SK-N-SH treated with all-trans-retinoic acid at 6 μM for 48 hours (cell line): ENCODE data around the gene RNF167.

Experiments used
- ATAC-seq: fragments of 200-7000 bp; cut with Tn5 transposase; 3 replicates; pipeline ENCODE4 v1.9.1; 2020; ENCODE audit warnings: mild to moderate bottlenecking, moderate library complexity
- ARNTL ChIP-seq: fragments of 450-650 bp; formaldehyde crosslinking; IDR thresholded peaks from 2 replicates; pipeline ENCODE4 v1.5.0; 2020; ENCODE audit warnings: low read depth, mild to moderate bottlenecking, moderate library complexity, borderline replicate concordance
- BACH2 ChIP-seq: fragments of 250-450 bp; sonication (Bioruptor Pico); IDR thresholded peaks from 2 replicates; pipeline ENCODE4 v1.9.0; 2021; ENCODE audit warnings: mild to moderate bottlenecking, borderline replicate concordance
- CSDC2 ChIP-seq: fragments of 250-450 bp; sonication (Bioruptor Pico); IDR thresholded peaks from 2 replicates; pipeline ENCODE4 v1.5.0; 2020; ENCODE audit warnings: mild to moderate bottlenecking, moderate library complexity
- ESRRG ChIP-seq: fragments of 250-450 bp; sonication (Bioruptor Pico); IDR thresholded peaks from 2 replicates; pipeline ENCODE4 v1.6.1; 2021; ENCODE audit warnings: mild to moderate bottlenecking
- GLIS3 ChIP-seq: fragments of 250-450 bp; sonication (Bioruptor Pico); IDR thresholded peaks from 2 replicates; pipeline ENCODE4 v1.5.0; 2020; ENCODE audit warnings: mild to moderate bottlenecking, moderate library complexity
- ISL1 ChIP-seq: fragments of 250-450 bp; sonication (Bioruptor Pico); IDR thresholded peaks from 2 replicates; pipeline ENCODE4 v2.1.2; 2022; ENCODE audit warnings: mild to moderate bottlenecking, moderate library complexity
- OSR1 ChIP-seq: fragments of 250-450 bp; sonication (Bioruptor Pico); IDR thresholded peaks from 2 replicates; pipeline ENCODE4 v1.8.0; 2022; ENCODE audit warnings: moderate library complexity, mild to moderate bottlenecking, inconsistent platforms
- PATZ1 ChIP-seq: fragments of 250-450 bp; sonication (Bioruptor Pico); IDR thresholded peaks from 2 replicates; pipeline ENCODE4 v1.8.0; 2020; ENCODE audit warnings: mild to moderate bottlenecking, moderate library complexity, borderline replicate concordance
- POU6F1 ChIP-seq: fragments of 250-450 bp; sonication (Bioruptor Pico); IDR thresholded peaks from 2 replicates; pipeline ENCODE4 v1.8.0; 2021; ENCODE audit warnings: low read depth, mild to moderate bottlenecking, moderate library complexity, borderline replicate concordance
- RARB ChIP-seq: fragments of 250-450 bp; sonication (Bioruptor Pico); IDR thresholded peaks from 2 replicates; pipeline ENCODE4 v1.8.0; 2021; ENCODE audit warnings: mild to moderate bottlenecking, moderate library complexity
- SNAI2 ChIP-seq: fragments of 250-450 bp; sonication (Bioruptor Pico); IDR thresholded peaks from 2 replicates; pipeline ENCODE4 v1.5.0; 2020; ENCODE audit warnings: mild to moderate bottlenecking, moderate library complexity
- TCF4 ChIP-seq: fragments of 250-450 bp; sonication (Bioruptor Pico); IDR thresholded peaks from 2 replicates; pipeline ENCODE4 v1.8.0; 2021; ENCODE audit warnings: mild to moderate bottlenecking, moderate library complexity, borderline replicate concordance
- TOX ChIP-seq: fragments of 250-450 bp; sonication (Bioruptor Pico); IDR thresholded peaks from 2 replicates; pipeline ENCODE4 v1.8.0; 2021; ENCODE audit warnings: mild to moderate bottlenecking, moderate library complexity, borderline replicate concordance
- ZC3H10 ChIP-seq: fragments of 250-450 bp; sonication (Bioruptor Pico); IDR thresholded peaks from 2 replicates; pipeline ENCODE4 v1.5.1; 2021; ENCODE audit warnings: mild to moderate bottlenecking, moderate library complexity
- ZFP3 ChIP-seq: fragments of 250-450 bp; sonication (Bioruptor Pico); IDR thresholded peaks from 2 replicates; pipeline ENCODE4 v1.5.0; 2020; ENCODE audit warnings: mild to moderate bottlenecking, moderate library complexity
- ZFP30 ChIP-seq: fragments of 450-650 bp; formaldehyde crosslinking; IDR thresholded peaks from 2 replicates; pipeline ENCODE4 v1.5.0; 2022; ENCODE audit warnings: mild to moderate bottlenecking, moderate library complexity
- ZNF565 ChIP-seq: fragments of 450-650 bp; formaldehyde crosslinking; conservative IDR thresholded peaks from 2 replicates; pipeline ENCODE4 v1.5.0; 2020; ENCODE audit warnings: low read depth, mild to moderate bottlenecking, moderate library complexity
- ZNF70 ChIP-seq: fragments of 450-650 bp; formaldehyde crosslinking; IDR thresholded peaks from 2 replicates; pipeline ENCODE4 v1.5.0; 2020; ENCODE audit warnings: mild to moderate bottlenecking, moderate library complexity
- ZNF8 ChIP-seq: fragments of 450-650 bp; formaldehyde crosslinking; IDR thresholded peaks from 2 replicates; pipeline ENCODE4 v1.5.0; 2020; ENCODE audit warnings: mild to moderate bottlenecking, moderate library complexity
- TF ChIP-seq, protein P1 (sequence below): fragments of 250-450 bp; sonication (Bioruptor Pico); IDR thresholded peaks from 2 replicates; pipeline ENCODE4 v1.5.0; 2020; ENCODE audit warnings: mild to moderate bottlenecking, moderate library complexity
- TF ChIP-seq, protein P2 (sequence below): fragments of 250-450 bp; sonication (Bioruptor Pico); IDR thresholded peaks from 2 replicates; pipeline ENCODE4 v1.5.1; 2021; ENCODE audit warnings: mild to moderate bottlenecking, moderate library complexity
- TF ChIP-seq, protein P3 (sequence below): fragments of 250-450 bp; sonication (Bioruptor Pico); IDR thresholded peaks from 2 replicates; pipeline ENCODE4 v1.5.1; 2020; ENCODE audit warnings: low read depth, mild to moderate bottlenecking, moderate library complexity

RNF167 gene

DNA sequence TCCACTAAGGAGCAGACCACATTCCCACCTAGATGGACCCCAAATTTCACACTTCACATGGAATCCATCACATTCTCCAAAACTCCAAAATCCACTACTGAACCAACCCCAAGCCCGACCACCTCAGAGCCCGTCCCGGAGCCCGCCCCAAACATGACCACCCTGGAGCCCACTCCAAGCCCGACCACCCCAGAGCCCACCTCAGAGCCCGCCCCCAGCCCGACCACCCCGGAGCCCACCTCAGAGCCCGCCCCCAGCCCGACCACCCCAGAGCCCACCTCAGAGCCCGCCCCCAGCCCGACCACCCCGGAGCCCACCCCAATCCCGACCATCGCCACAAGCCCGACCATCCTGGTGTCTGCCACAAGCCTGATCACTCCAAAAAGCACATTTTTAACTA, 6.4 kb upstream of the RNF167 start:
- no peak; the same call in 1 of the 3 replicates for ATAC-seq
- TF ChIP-seq ZFP3 (no peak), GLIS3 (no peak), ZNF8 (CRISPR knock-in tag) (no peak), ZFP30 (CRISPR knock-in tag) (no peak), OSR1 (CRISPR knock-in tag) (no peak), RARB (CRISPR knock-in tag) (no peak), ZNF565 (CRISPR knock-in tag) (no peak), ISL1 (CRISPR knock-in tag) (no peak), ZNF70 (CRISPR knock-in tag) (no peak), SNAI2 (CRISPR knock-in tag) (no peak), CSDC2 (CRISPR knock-in tag) (no peak), TOX (CRISPR knock-in tag) (no peak)
- TF ChIP-seq, protein P1, sequence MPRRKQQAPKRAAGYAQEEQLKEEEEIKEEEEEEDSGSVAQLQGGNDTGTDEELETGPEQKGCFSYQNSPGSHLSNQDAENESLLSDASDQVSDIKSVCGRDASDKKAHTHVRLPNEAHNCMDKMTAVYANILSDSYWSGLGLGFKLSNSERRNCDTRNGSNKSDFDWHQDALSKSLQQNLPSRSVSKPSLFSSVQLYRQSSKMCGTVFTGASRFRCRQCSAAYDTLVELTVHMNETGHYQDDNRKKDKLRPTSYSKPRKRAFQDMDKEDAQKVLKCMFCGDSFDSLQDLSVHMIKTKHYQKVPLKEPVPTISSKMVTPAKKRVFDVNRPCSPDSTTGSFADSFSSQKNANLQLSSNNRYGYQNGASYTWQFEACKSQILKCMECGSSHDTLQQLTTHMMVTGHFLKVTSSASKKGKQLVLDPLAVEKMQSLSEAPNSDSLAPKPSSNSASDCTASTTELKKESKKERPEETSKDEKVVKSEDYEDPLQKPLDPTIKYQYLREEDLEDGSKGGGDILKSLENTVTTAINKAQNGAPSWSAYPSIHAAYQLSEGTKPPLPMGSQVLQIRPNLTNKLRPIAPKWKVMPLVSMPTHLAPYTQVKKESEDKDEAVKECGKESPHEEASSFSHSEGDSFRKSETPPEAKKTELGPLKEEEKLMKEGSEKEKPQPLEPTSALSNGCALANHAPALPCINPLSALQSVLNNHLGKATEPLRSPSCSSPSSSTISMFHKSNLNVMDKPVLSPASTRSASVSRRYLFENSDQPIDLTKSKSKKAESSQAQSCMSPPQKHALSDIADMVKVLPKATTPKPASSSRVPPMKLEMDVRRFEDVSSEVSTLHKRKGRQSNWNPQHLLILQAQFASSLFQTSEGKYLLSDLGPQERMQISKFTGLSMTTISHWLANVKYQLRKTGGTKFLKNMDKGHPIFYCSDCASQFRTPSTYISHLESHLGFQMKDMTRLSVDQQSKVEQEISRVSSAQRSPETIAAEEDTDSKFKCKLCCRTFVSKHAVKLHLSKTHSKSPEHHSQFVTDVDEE (CRISPR knock-in tag): no peak

- TF ChIP-seq RARB (CRISPR knock-in tag): no peak
- TF ChIP-seq OSR1 (CRISPR knock-in tag): no peak
- no peak for TF ChIP-seq ZNF8 (CRISPR knock-in tag)
- no peak for TF ChIP-seq ZC3H10 (CRISPR knock-in tag)
- TF ChIP-seq ESRRG (CRISPR knock-in tag): no peak
- no peak for TF ChIP-seq PATZ1 (CRISPR knock-in tag)
- no peak for TF ChIP-seq BACH2
- TF ChIP-seq ISL1 (CRISPR knock-in tag): no peak
- TF ChIP-seq, protein P2, sequence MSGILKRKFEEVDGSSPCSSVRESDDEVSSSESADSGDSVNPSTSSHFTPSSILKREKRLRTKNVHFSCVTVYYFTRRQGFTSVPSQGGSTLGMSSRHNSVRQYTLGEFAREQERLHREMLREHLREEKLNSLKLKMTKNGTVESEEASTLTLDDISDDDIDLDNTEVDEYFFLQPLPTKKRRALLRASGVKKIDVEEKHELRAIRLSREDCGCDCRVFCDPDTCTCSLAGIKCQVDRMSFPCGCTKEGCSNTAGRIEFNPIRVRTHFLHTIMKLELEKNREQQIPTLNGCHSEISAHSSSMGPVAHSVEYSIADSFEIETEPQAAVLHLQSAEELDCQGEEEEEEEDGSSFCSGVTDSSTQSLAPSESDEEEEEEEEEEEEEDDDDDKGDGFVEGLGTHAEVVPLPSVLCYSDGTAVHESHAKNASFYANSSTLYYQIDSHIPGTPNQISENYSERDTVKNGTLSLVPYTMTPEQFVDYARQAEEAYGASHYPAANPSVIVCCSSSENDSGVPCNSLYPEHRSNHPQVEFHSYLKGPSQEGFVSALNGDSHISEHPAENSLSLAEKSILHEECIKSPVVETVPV (CRISPR knock-in tag): no peak
- TF ChIP-seq GLIS3: no peak
- TF ChIP-seq, protein P1 (CRISPR knock-in tag): no peak
- TF ChIP-seq TOX (CRISPR knock-in tag): no peak
- TF ChIP-seq ARNTL (CRISPR knock-in tag): no peak
- TF ChIP-seq ZFP30 (CRISPR knock-in tag): no peak
- no peak for TF ChIP-seq ZNF565 (CRISPR knock-in tag)
- no peak for TF ChIP-seq SNAI2 (CRISPR knock-in tag)
- no peak for TF ChIP-seq POU6F1 (CRISPR knock-in tag)
- no peak for TF ChIP-seq TCF4 (CRISPR knock-in tag)
- TF ChIP-seq, protein P3, sequence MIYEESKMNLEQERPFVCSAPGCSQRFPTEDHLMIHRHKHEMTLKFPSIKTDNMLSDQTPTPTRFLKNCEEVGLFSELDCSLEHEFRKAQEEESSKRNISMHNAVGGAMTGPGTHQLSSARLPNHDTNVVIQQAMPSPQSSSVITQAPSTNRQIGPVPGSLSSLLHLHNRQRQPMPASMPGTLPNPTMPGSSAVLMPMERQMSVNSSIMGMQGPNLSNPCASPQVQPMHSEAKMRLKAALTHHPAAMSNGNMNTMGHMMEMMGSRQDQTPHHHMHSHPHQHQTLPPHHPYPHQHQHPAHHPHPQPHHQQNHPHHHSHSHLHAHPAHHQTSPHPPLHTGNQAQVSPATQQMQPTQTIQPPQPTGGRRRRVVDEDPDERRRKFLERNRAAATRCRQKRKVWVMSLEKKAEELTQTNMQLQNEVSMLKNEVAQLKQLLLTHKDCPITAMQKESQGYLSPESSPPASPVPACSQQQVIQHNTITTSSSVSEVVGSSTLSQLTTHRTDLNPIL (CRISPR knock-in tag): no peak
Observed at GRCh38 chr17:4934173-4934979, 5.7 kb upstream of the RNF167 start.

More at GRCh38 chr17:4934173-4934979, 5.7 kb upstream of the RNF167 start:
- ATAC-seq: peak; percentile 79
